KMS-11 (cell line): ENCODE measurements around the gene KISS1R.

Experiments
- H2AFZ ChIP-seq: fragments of 200-600 bp; sonication (generic); 2 replicates; pipeline ENCODE4 v1.6.1; 2016; ENCODE audit warnings: antibody characterized with exemption, mixed run types, low read depth
- H3K27ac ChIP-seq: fragments of 200-600 bp; sonication (generic); 2 replicates; pipeline ENCODE4 v1.6.1; 2016; ENCODE audit warnings: mild to moderate bottlenecking, mixed run types
- H3K27me3 ChIP-seq: fragments of 200-600 bp; sonication (generic); 2 replicates; pipeline ENCODE4 v1.6.1; 2017; ENCODE audit warnings: mild to moderate bottlenecking, low read depth, mixed run types, moderate library complexity; ENCODE audit not compliant: insufficient read depth
- H3K36me3 ChIP-seq: fragments of 200-600 bp; sonication (generic); 2 replicates; pipeline ENCODE4 v1.6.1; 2017; ENCODE audit warnings: mild to moderate bottlenecking, mixed run types; ENCODE audit not compliant: insufficient read depth
- H3K4me1 ChIP-seq: fragments of 200-600 bp; sonication (generic); 2 replicates; pipeline ENCODE4 v1.6.1; 2016; ENCODE audit warnings: mild to moderate bottlenecking, low read depth, mixed run types; ENCODE audit not compliant: poor library complexity, severe bottlenecking
- H3K4me2 ChIP-seq: fragments of 200-600 bp; sonication (generic); 2 replicates; pipeline ENCODE4 v1.7.0; 2016; ENCODE audit warnings: mild to moderate bottlenecking, mixed run types
- H3K4me3 ChIP-seq: fragments of 200-600 bp; sonication (generic); IDR thresholded peaks from 2 replicates; pipeline ENCODE4 v1.6.1; 2017; ENCODE audit warnings: low read depth, low read length, mixed read lengths; ENCODE audit not compliant: insufficient read depth
- H3K79me2 ChIP-seq: fragments of 200-600 bp; sonication (generic); 2 replicates; pipeline ENCODE4 v1.6.1; 2016; ENCODE audit warnings: low read depth, mixed run types; ENCODE audit not compliant: insufficient read depth
- H3K9ac ChIP-seq: fragments of 200-600 bp; sonication (generic); 2 replicates; pipeline ENCODE4 v1.6.1; 2016; ENCODE audit warnings: mild to moderate bottlenecking, mixed run types
- H4K20me1 ChIP-seq: fragments of 200-600 bp; sonication (generic); 2 replicates; pipeline ENCODE4 v1.6.1; 2016; ENCODE audit warnings: mild to moderate bottlenecking, mixed run types; ENCODE audit not compliant: insufficient read depth
- TF ChIP-seq, protein P1 (sequence below): fragments of 200-600 bp; sonication (generic); conservative IDR thresholded peaks from 2 replicates; pipeline ENCODE4 v1.6.1; 2017; ENCODE audit warnings: low read depth, mild to moderate bottlenecking, antibody characterized with exemption, low read length, moderate library complexity, mixed read lengths

KISS1R gene

DNA sequence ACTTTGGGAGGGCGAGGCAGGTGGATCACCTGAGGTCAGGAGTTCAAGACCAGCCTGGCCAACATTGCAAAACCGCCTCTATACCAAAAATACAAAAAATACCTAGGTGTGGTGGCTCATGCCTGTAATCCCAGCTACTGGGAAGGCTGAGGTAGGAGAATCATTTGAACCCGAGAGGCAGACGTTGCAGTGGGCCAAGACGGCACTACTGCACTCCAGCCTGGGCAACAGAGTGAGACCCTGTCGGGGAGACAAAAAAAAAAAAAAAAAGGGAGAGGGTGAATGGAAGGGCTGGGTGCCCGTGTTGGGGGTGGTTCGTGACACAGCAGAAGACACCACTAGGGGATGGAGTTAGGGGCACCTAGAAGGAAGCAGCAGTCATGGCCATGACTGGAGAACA lies 46.8 kb upstream of the KISS1R start:
- H3K27me3 ChIP-seq = no peaks in the 10 kb centered on the region
- H2AFZ ChIP-seq = no peak overlapping the region
- TF ChIP-seq, protein P1, sequence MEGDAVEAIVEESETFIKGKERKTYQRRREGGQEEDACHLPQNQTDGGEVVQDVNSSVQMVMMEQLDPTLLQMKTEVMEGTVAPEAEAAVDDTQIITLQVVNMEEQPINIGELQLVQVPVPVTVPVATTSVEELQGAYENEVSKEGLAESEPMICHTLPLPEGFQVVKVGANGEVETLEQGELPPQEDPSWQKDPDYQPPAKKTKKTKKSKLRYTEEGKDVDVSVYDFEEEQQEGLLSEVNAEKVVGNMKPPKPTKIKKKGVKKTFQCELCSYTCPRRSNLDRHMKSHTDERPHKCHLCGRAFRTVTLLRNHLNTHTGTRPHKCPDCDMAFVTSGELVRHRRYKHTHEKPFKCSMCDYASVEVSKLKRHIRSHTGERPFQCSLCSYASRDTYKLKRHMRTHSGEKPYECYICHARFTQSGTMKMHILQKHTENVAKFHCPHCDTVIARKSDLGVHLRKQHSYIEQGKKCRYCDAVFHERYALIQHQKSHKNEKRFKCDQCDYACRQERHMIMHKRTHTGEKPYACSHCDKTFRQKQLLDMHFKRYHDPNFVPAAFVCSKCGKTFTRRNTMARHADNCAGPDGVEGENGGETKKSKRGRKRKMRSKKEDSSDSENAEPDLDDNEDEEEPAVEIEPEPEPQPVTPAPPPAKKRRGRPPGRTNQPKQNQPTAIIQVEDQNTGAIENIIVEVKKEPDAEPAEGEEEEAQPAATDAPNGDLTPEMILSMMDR = no peak
- no peak overlapping the region for H3K4me2 ChIP-seq
- H3K9ac ChIP-seq = no peak overlapping the region
- no peaks in the 10 kb centered on the region for H3K36me3 ChIP-seq
- H3K27ac ChIP-seq = no peak overlapping the region
- peaks cover 8% of the 10 kb centered on the region for H3K4me1 ChIP-seq
- H3K79me2 ChIP-seq = no peaks in the 10 kb centered on the region
- no peaks in the 10 kb centered on the region for H4K20me1 ChIP-seq
- H3K4me3 ChIP-seq = no peak overlapping the region

DNA sequence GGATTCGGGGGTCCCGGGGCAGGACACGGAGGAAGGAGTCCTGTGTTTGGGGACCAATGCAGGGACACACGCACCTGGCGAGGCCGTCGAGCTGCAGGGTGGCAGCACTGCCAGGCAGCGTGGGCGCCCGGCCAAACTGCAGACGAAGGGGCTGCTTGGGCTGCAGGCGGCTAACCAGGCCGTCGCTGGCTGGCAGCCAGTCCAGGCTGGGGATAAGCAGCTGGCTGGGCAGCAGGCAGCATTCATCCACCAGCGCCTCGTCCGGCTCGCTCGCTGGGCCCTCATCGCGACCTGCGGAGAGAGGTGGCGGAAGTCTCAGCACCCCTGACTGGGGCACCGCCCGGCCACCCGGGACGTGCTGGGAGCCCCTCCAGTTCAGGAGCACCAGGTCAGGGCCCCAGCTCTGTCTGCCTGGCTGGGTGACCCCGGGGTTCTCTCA lies 46.2 kb upstream of the KISS1R start:
- Histone ChIP-seq H3K79me2 (no peaks in the 10 kb centered on the region), H4K20me1 (no peaks in the 10 kb centered on the region), H3K27me3 (no peaks in the 10 kb centered on the region), H3K4me1 (peaks cover 8% of the 10 kb centered on the region), H3K4me2 (no peak overlapping the region), H3K36me3 (no peaks in the 10 kb centered on the region), H3K27ac (no peak overlapping the region), H3K9ac (no peak overlapping the region), H3K4me3 (no peak overlapping the region), H2AFZ (no peak overlapping the region)
- TF ChIP-seq, protein P1 = no peak

DNA sequence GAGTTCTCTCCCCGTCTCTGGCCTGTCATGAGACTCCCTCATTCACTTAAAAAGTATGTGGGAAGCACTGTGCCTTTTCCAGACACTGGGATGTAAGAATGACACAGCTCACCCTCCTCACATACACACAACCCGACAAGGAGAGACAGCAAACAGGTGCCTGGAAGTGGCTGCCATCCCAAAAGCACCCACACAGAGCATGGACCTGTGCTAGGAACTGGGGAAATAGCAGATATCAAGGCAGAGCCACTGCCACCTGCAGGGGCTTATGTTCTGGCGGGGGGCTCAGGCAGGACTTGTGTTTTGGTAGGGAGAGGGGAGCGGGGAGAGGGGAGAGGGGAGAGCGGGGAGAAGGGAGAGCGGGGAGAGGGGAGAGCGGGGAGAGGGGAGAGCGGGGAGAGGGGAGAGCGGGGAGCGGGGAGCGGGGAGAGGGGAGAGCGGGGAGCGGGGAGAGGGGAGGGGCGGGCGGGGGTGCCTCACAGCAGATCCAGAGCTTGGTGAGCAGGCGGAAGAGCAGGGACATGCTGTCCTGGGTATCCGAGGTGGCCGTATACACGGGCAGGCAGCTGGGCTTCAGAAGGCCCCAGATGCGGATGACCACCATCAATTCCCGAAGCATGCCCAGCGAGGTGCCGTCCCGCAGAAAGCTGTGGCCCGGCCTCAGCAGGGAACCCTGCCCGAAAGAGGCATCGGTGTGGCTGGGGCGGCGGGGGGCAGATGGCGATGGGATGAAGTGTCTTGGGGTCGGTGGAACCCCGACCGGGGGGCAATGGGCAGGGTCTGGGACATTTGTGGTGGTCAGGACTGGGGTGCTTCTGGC lies 45.5 kb upstream of the KISS1R start:
- TF ChIP-seq, protein P1 = no peak
- H3K27ac ChIP-seq = no peak overlapping the region
- no peak overlapping the region for H3K4me3 ChIP-seq
- no peaks in the 10 kb centered on the region for H3K27me3 ChIP-seq
- H2AFZ ChIP-seq = no peak overlapping the region
- H3K4me2 ChIP-seq = peak overlapping the region; percentile 66; the same call in 1 of the 2 replicates
- peaks cover 8% of the 10 kb centered on the region for H3K4me1 ChIP-seq
- no peaks in the 10 kb centered on the region for H4K20me1 ChIP-seq
- H3K36me3 ChIP-seq = no peaks in the 10 kb centered on the region
- H3K9ac ChIP-seq = no peak overlapping the region
- H3K79me2 ChIP-seq = no peaks in the 10 kb centered on the region

DNA sequence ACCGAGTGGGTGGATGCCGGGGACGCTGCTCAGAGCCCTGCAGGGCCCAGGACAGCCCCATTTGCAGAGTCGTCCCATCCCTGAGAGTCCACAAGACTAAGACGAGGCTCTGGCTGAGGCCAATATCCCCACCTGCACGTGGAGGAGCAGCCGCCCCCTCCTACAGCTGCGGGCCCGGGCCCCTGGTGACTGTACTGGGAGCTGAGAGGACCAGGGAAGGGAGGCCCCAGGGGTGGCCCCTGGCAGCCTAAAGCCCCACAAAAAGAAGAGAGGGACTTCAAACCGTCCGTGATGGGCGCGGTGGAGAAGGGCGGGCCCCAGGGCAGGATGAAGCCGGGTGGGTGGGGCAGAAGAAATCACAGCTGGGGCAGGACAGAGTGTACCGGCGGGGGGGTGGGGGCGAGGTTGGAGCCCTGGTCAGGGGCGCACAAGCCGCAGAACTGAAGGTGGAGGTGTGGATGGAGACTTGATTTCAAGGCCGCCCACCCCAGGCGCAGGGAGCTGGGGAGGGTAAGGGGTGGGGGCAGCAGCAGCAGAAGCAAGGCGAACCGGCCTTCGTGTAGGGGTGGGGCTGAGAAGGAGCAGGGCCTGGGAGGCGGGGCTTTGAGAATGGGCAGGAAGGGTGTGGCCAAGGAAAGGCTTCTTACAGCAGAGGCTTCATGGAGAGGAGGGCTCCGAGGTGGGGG lies 44.7 kb upstream of the KISS1R start:
- peak overlapping the region; percentile 66 for H3K4me2 ChIP-seq
- no peaks in the 10 kb centered on the region for H3K36me3 ChIP-seq
- H3K27me3 ChIP-seq = no peaks in the 10 kb centered on the region
- H3K4me1 ChIP-seq = peaks cover 8% of the 10 kb centered on the region
- no peak overlapping the region for H2AFZ ChIP-seq
- no peaks in the 10 kb centered on the region for H3K79me2 ChIP-seq
- no peak overlapping the region for H3K4me3 ChIP-seq
- no peak overlapping the region for H3K9ac ChIP-seq
- H3K27ac ChIP-seq = no peak overlapping the region
- TF ChIP-seq, protein P1 = no peak
- H4K20me1 ChIP-seq = no peaks in the 10 kb centered on the region
